Esophagus squamous epithelium (tissue), 5 donors: Measurements from ENCODE around the gene ASCC2. TPM values are rescaled to one million over a fixed set of nuclear protein-coding genes. Genes with fewer than 3 reads are reported as not detected.

Source experiments
- DNase-seq: peaks from one replicate; lab custom pipeline; 2025; lab: John Stamatoyannopoulos, UW
- H3K27ac ChIP-seq, 4 donors: fragments of 200-600 bp; sonication (generic); one replicate each; pipeline ENCODE4 v1.5.1; 2016 to 2019; ENCODE audit warnings: mild to moderate bottlenecking in 1 of 4
- H3K27me3 ChIP-seq, 4 donors: fragments of 200-600 bp; sonication (generic); 1 replicate in 3 of 4; 2 replicates in 1 of 4; pipeline versions ENCODE4 v1.5.1 to v1.6.0; 2017 to 2021; ENCODE audit warnings: antibody characterized with exemption in 1 of 4
- H3K36me3 ChIP-seq, 3 donors: fragments of 200-600 bp; sonication (generic); one replicate each; pipeline ENCODE4 v1.5.1; 2016 to 2019
- H3K4me1 ChIP-seq, 3 donors: fragments of 200-600 bp; sonication (generic); one replicate each; pipeline ENCODE4 v1.5.1; 2017 to 2019
- H3K4me3 ChIP-seq, 4 donors: fragments of 200-600 bp; sonication (generic); 1 replicate in 3 of 4; 2 replicates in 1 of 4; pipeline ENCODE4 v1.5.1; 2016 to 2019; ENCODE audit warnings: mild to moderate bottlenecking in 2 of 4, moderate library complexity in 1 of 4
- H3K9me3 ChIP-seq, 3 donors: fragments of 200-600 bp; sonication (generic); one replicate each; pipeline ENCODE4 v1.5.1; 2016 to 2019
- CTCF ChIP-seq, 6 experiments: fragments of 450-650 bp in 4 of 6; fragments of 200-600 bp in 2 of 6; sonication (generic) in 2 of 6; IDR thresholded peaks; one replicate each; pipeline ENCODE4 v1.5.1; 2016 to 2019; ENCODE audit warnings: antibody characterized with exemption in 6 of 6, mild to moderate bottlenecking in 4 of 6, moderate library complexity in 4 of 6
- POLR2A ChIP-seq, 4 donors: fragments of 450-650 bp; IDR thresholded peaks; one replicate each; pipeline ENCODE4 v1.6.1; 2017; ENCODE audit warnings: antibody characterized with exemption in 4 of 4, mild to moderate bottlenecking in 4 of 4, moderate library complexity in 3 of 4
- WGBS, 2 donors: methylation state at CpG; one replicate each; pipeline ENCODE4 v1.1.5; 2018; 5-methylcytosine and 5-hydroxymethylcytosine counted together
- intact Hi-C: fragments of 100-400 bp; cut with DNase I; formaldehyde crosslinking; loops from one replicate; pipeline ENCODE4 v1.15.0; 2022
- total RNA-seq, 4 donors: library from RNA; depleted of rRNA; stranded (reverse); fragments of >200 nt; gene quantifications; one replicate each; pipeline ENCODE4 v1.1.0, GENCODE V29; 2016
- donor health status: DM: yes; HTN: yes; CAD: no.

ASCC2 gene
- total RNA-seq, 4 donors from 2014 or later, result 47.5 to 99.7 (median 57.8) TPM

- 13 to 20% methylated on average over 1 of the region's 2 CpGs for WGBS, 2 donors
- Histone ChIP-seq H3K27ac (peak overlapping the region; percentile 55 to 84 (median 78)), H3K9me3 (no peaks in the 10 kb centered on the region), H3K27me3 (no peaks in the 10 kb centered on the region), H3K4me3 (no peak overlapping the region), H3K36me3 (peaks cover 5 to 85% (median 19%) of the 10 kb centered on the region in 3 donors), H3K4me1 (peaks cover 17 to 98% (median 30%) of the 10 kb centered on the region in 3 donors)
- intact Hi-C loops, result no loop called here
- no peak for DNase-seq
- TF ChIP-seq POLR2A (IDR thresholded peaks at IDR 0.05) (no peak), CTCF (IDR thresholded peaks at IDR 0.05) (no peak)
These were observed 21.9 kb downstream of the ASCC2 start for GRCh38 chr22:29816128-29816527.

GRCh38 chr22:29815580-29815979 is 22.5 kb downstream of the ASCC2 start:
- Histone ChIP-seq H3K4me1 (peaks cover 17 to 98% (median 30%) of the 10 kb centered on the region in 3 donors), H3K4me3 (no peak overlapping the region), H3K27ac (peak overlapping the region; percentile 47 to 84 (median 78)), H3K36me3 (peaks cover 5 to 89% (median 19%) of the 10 kb centered on the region in 3 donors), H3K9me3 (no peaks in the 10 kb centered on the region), H3K27me3 (no peaks in the 10 kb centered on the region)
- DNase-seq, result no peak
- intact Hi-C loops, result no loop called here
- no peak for TF ChIP-seq POLR2A (IDR thresholded peaks at IDR 0.05)
- no peak for TF ChIP-seq CTCF (IDR thresholded peaks at IDR 0.05)
- WGBS, 2 donors, result 48 to 49% methylated on average over 4 of the region's 4 CpGs

- peaks cover 17 to 95% (median 34%) of the 10 kb centered on the region in 3 donors for H3K4me1 ChIP-seq
- intact Hi-C loops, result no loop called here
- no peaks in the 10 kb centered on the region for H3K9me3 ChIP-seq
- H3K27me3 ChIP-seq, result no peaks in the 10 kb centered on the region
- no peak for TF ChIP-seq CTCF (IDR thresholded peaks at IDR 0.05)
- no peak for TF ChIP-seq POLR2A (IDR thresholded peaks at IDR 0.05)
- 62 to 75% methylated on average over 5 of the region's 5 CpGs for WGBS, 2 donors
- peak overlapping the region in 3 of 4 donors; percentile 31 to 57 (median 42) for H3K27ac ChIP-seq
- DNase-seq, result no peak
- H3K36me3 ChIP-seq, result peaks cover 5 to 87% (median 19%) of the 10 kb centered on the region in 3 donors
- no peak overlapping the region for H3K4me3 ChIP-seq
These were observed 24.1 kb downstream of the ASCC2 start for GRCh38 chr22:29814003-29814402.

- TF ChIP-seq CTCF (IDR thresholded peaks at IDR 0.05) (peak in 2 of 6 experiments; percentile 14 to 28), POLR2A (IDR thresholded peaks at IDR 0.05) (no peak)
- Histone ChIP-seq H3K27ac (peak overlapping the region in 3 of 4 donors; percentile 31 to 57 (median 42)), H3K27me3 (no peaks in the 10 kb centered on the region), H3K36me3 (peaks cover 5 to 87% (median 19%) of the 10 kb centered on the region in 3 donors), H3K4me1 (peaks cover 17 to 91% (median 34%) of the 10 kb centered on the region in 3 donors), H3K9me3 (no peaks in the 10 kb centered on the region), H3K4me3 (no peak overlapping the region)
- WGBS, 2 donors, result 66 to 75% methylated on average over 3 of the region's 3 CpGs
- no peak for DNase-seq
- intact Hi-C loops, result no loop called here
These were observed 24.5 kb downstream of the ASCC2 start for GRCh38 chr22:29813563-29813962.

GRCh38 chr22:29813126-29813525 is 24.9 kb downstream of the ASCC2 start:
- Histone ChIP-seq H3K9me3 (no peaks in the 10 kb centered on the region), H3K4me1 (peaks cover 17 to 87% (median 34%) of the 10 kb centered on the region in 3 donors), H3K4me3 (no peak overlapping the region), H3K27me3 (no peaks in the 10 kb centered on the region), H3K36me3 (peaks cover 5 to 89% (median 19%) of the 10 kb centered on the region in 3 donors), H3K27ac (peak overlapping the region in 2 of 4 donors; percentile 42 to 54)
- WGBS, 2 donors, result 68 to 73% methylated on average over 8 of the region's 8 CpGs
- intact Hi-C loops, result no loop called here
- TF ChIP-seq CTCF (IDR thresholded peaks at IDR 0.05), result no peak
- TF ChIP-seq POLR2A (IDR thresholded peaks at IDR 0.05), result no peak
- DNase-seq, result no peak
